SJSA1 (cell line): ENCODE measurements around the gene APOBEC3C. TPM values are rescaled to one million over a fixed set of nuclear protein-coding genes. Genes with fewer than 3 reads are reported as not detected.

ENCODE experiments used
- total RNA-seq: library from RNA; depleted of rRNA; stranded (reverse); fragments of >200 nt; shearing (Covaris generic); gene quantifications from 2 replicates; pipeline ENCODE4 v1.2.3, GENCODE V29; 2014; rRNA removed

The APOBEC3C gene
- total RNA-seq, 1 experiment from 2014 or later, result 3.4 TPM

Other genes starting within 250 kb of the APOBEC3C start
- gene DNAL4, start 220.1 kb upstream of the APOBEC3C start, total RNA-seq, result 19.9 and 33.9 TPM in 2 replicates
- gene NPTXR, start 170.2 kb upstream of the APOBEC3C start, total RNA-seq, result 2.1 and 2.2 TPM in 2 replicates
- gene CBX6, start 142.0 kb upstream of the APOBEC3C start, total RNA-seq, result 22.6 and 28.5 TPM in 2 replicates
- gene APOBEC3A, start 56.6 kb upstream of the APOBEC3C start, total RNA-seq, result not detected in 2 replicates
- gene APOBEC3B, start 31.9 kb upstream of the APOBEC3C start, total RNA-seq, result 3.5 and 9.4 TPM in 2 replicates
- 1.9 and 2.3 TPM in 2 replicates for gene APOBEC3D, start 6.9 kb downstream of the APOBEC3C start, total RNA-seq
- gene APOBEC3F, start 26.6 kb downstream of the APOBEC3C start, total RNA-seq, result 2.6 and 3.8 TPM in 2 replicates
- gene APOBEC3G, start 63.0 kb downstream of the APOBEC3C start, total RNA-seq, result 7.0 and 13.9 TPM in 2 replicates
- gene APOBEC3H, start 83.0 kb downstream of the APOBEC3C start, total RNA-seq, result 1.4 TPM in 1 of 2 replicates, not detected in the other
- gene CBX7, start 138.4 kb downstream of the APOBEC3C start, total RNA-seq, result 5.5 and 6.3 TPM in 2 replicates
- gene PDGFB, start 230.7 kb downstream of the APOBEC3C start, total RNA-seq, result 0.13 TPM in 1 of 2 replicates, not detected in the other